HEK293 (cell line): Measurements from ENCODE around the gene FBXL15.

Experiments used
- CTCF ChIA-PET: fragments of 350-600 bp; formaldehyde crosslinking; extraction: SDS; loops from one replicate; lab custom pipeline; 2021; ENCODE audit warnings: antibody characterized with exemption; lab: Yijun Ruan, JAX
- POLR2A ChIA-PET: fragments of 300-600 bp; formaldehyde crosslinking; extraction: SDS; loops from one replicate; lab custom pipeline; 2020; ENCODE audit warnings: antibody characterized with exemption, inconsistent platforms; lab: Yijun Ruan, JAX
- H3K27ac ChIP-seq: fragments of 200-500 bp; sonication (Bioruptor generic); 2 replicates; pipeline ENCODE4 v1.5.1; 2014; ENCODE audit warnings: low read depth, low read length, control low read depth, inconsistent platforms; ENCODE audit errors: extremely low read depth
- H3K36me3 ChIP-seq, 2 experiments: fragments of 200-500 bp in 1 of 2; sonication (Bioruptor generic) in 1 of 2; 1 replicate in 1 of 2; 2 replicates in 1 of 2; pipeline ENCODE4 v1.5.1; 2014 to 2017; ENCODE audit warnings: inconsistent platforms in 2 of 2, low read length in 2 of 2; ENCODE audit not compliant: control insufficient read depth in 2 of 2, insufficient read depth in 1 of 2
- H3K4me1 ChIP-seq: fragments of 200-500 bp; sonication (Bioruptor generic); 2 replicates; pipeline ENCODE4 v1.5.1; 2014; ENCODE audit warnings: mild to moderate bottlenecking, low read length, inconsistent platforms; ENCODE audit not compliant: control insufficient read depth, insufficient read depth
- H3K4me3 ChIP-seq: 2 replicates; pipeline ENCODE4 v1.5.1; 2011; ENCODE audit warnings: low read depth, mild to moderate bottlenecking, control low read depth, low read length, moderate library complexity
- H3K9me3 ChIP-seq: fragments of 200-500 bp; sonication (Bioruptor generic); 2 replicates; pipeline ENCODE4 v1.5.1; 2014; ENCODE audit warnings: low read depth, low read length, inconsistent platforms; ENCODE audit not compliant: control insufficient read depth, insufficient read depth
- ATF2 ChIP-seq: fragments of 450-650 bp; formaldehyde crosslinking; IDR thresholded peaks from 2 replicates; pipeline ENCODE4 v1.5.1; 2016; ENCODE audit warnings: missing biosample characterization, missing genetic modification characterization, low read depth
- GLIS1 ChIP-seq: fragments of 450-650 bp; formaldehyde crosslinking; IDR thresholded peaks from 2 replicates; pipeline ENCODE4 v1.5.1; 2016; ENCODE audit warnings: missing biosample characterization, missing genetic modification characterization
- GLIS2 ChIP-seq: fragments of 450-650 bp; formaldehyde crosslinking; IDR thresholded peaks from 2 replicates; pipeline ENCODE4 v1.5.1; 2016; ENCODE audit warnings: missing biosample characterization, missing genetic modification characterization
- HIC1 ChIP-seq: fragments of 450-650 bp; formaldehyde crosslinking; IDR thresholded peaks from 2 replicates; pipeline ENCODE4 v1.5.1; 2016; ENCODE audit warnings: missing biosample characterization, missing genetic modification characterization
- SCRT2 ChIP-seq: fragments of 450-650 bp; formaldehyde crosslinking; IDR thresholded peaks from 2 replicates; pipeline ENCODE4 v1.5.1; 2016; ENCODE audit warnings: missing biosample characterization, missing genetic modification characterization
- SP3 ChIP-seq: fragments of 450-650 bp; formaldehyde crosslinking; IDR thresholded peaks from 2 replicates; pipeline ENCODE4 v1.5.1; 2016; ENCODE audit warnings: missing biosample characterization, missing genetic modification characterization
- ZBTB26 ChIP-seq: fragments of 450-650 bp; formaldehyde crosslinking; optimal IDR thresholded peaks from 2 replicates; pipeline ENCODE3; 2016; ENCODE audit warnings: missing biosample characterization, mild to moderate bottlenecking, missing genetic modification characterization
- ZNF114 ChIP-seq: fragments of 450-650 bp; formaldehyde crosslinking; IDR thresholded peaks from 2 replicates; pipeline ENCODE4 v1.5.0; 2017; ENCODE audit warnings: missing biosample characterization, missing genetic modification characterization
- ZNF121 ChIP-seq: fragments of 450-650 bp; formaldehyde crosslinking; IDR thresholded peaks from 2 replicates; pipeline ENCODE4 v1.5.1; 2016; ENCODE audit warnings: missing biosample characterization, missing genetic modification characterization
- ZNF214 ChIP-seq: fragments of 450-650 bp; formaldehyde crosslinking; IDR thresholded peaks from 2 replicates; pipeline ENCODE4 v1.5.1; 2017; ENCODE audit warnings: missing biosample characterization, mild to moderate bottlenecking, missing genetic modification characterization, borderline replicate concordance
- ZNF426 ChIP-seq: fragments of 450-650 bp; formaldehyde crosslinking; IDR thresholded peaks from 2 replicates; pipeline ENCODE4 v1.5.1; 2017; ENCODE audit warnings: missing biosample characterization, missing genetic modification characterization, mild to moderate bottlenecking, inconsistent platforms, moderate library complexity
- ZNF433 ChIP-seq: fragments of 450-650 bp; formaldehyde crosslinking; IDR thresholded peaks from 2 replicates; pipeline ENCODE4 v1.5.1; 2016; ENCODE audit warnings: missing biosample characterization, missing genetic modification characterization, low read depth
- ZNF530 ChIP-seq: fragments of 450-650 bp; formaldehyde crosslinking; IDR thresholded peaks from 2 replicates; pipeline ENCODE4 v1.5.1; 2016; ENCODE audit warnings: low read depth, missing biosample characterization, missing genetic modification characterization

Gene FBXL15

DNA sequence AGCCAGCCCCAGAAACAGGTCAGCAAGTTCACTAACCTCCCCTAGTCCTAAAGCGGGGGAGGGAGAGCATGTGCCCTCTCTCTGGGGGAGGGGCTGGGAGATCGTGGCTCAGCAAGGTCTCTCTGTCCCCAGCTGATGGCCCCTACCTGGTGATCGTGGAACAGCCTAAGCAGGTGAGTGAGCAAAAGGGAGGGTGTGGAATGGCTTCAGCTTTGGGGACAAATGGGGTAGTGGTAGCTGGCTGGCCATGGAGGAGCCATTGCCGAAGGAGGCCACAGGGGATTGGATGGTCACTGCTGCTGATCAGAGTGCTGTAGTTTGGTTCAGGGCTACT, 24.4 kb upstream of the FBXL15 start (continued):
- TF ChIP-seq ATF2 (tag by site-specific recombination) (no peak), ZNF214 (tag by site-specific recombination) (no peak), GLIS1 (no peak)

GRCh38 chr10:102396730-102397151, 23.9 kb upstream of the FBXL15 start:
- CTCF ChIA-PET, result interaction anchor here (0.8 to 4.5 kb wide), 8 partner anchors 13 to 187 kb away, joined by 3 to 57 read pairs (median 4); partner anchors contain the start of gene FBXL15
- H3K27ac ChIP-seq, result no peak overlapping the region
- H3K4me3 ChIP-seq, result no peak overlapping the region
- TF ChIP-seq ZNF433 (tag by site-specific recombination) (no peak), ZBTB26 (tag by site-specific recombination) (no peak), HIC1 (tag by site-specific recombination) (no peak), ZNF426 (tag by site-specific recombination) (no peak), GLIS2 (tag by site-specific recombination) (no peak), SCRT2 (tag by site-specific recombination) (no peak)
- TF ChIP-seq, all 188 proteins: peak for 0
- H3K9me3 ChIP-seq, result no peaks in the 10 kb centered on the region
- POLR2A ChIA-PET, result no interaction called here
- peaks cover 5% of the 10 kb centered on the region; the same call in 1 of the 2 replicates for H3K4me1 ChIP-seq
- H3K36me3 ChIP-seq, result peaks cover 0 to 23% of the 10 kb centered on the region in 2 experiments; a peak in 1 of 3 replicates

GRCh38 chr10:102397222-102398171, 23.1 kb upstream of the FBXL15 start:
- no peaks in the 10 kb centered on the region for H3K9me3 ChIP-seq
- TF ChIP-seq ZNF530 (tag by site-specific recombination) (no peak), ZNF114 (tag by site-specific recombination) (no peak), SP3 (tag by site-specific recombination) (no peak), ZNF121 (tag by site-specific recombination) (no peak)
- no peak overlapping the region for H3K4me3 ChIP-seq
- H3K4me1 ChIP-seq, result peaks cover 5% of the 10 kb centered on the region; the same call in 1 of the 2 replicates
- H3K27ac ChIP-seq, result no peak overlapping the region
- ChIA-PET POLR2A (interaction anchor here (0.6 kb wide), 2 partner anchors 47 to 167 kb away, joined by 3 to 4 read pairs; no protein-coding TSS in a partner anchor), CTCF (interaction anchor here (0.8 to 5.7 kb wide), 12 partner anchors 12 to 186 kb away, joined by 3 to 60 read pairs (median 4); partner anchors contain the start of gene FBXL15)
- H3K36me3 ChIP-seq, result peaks cover 0 to 24% of the 10 kb centered on the region in 2 experiments; a peak in 1 of 3 replicates
